Measurements from ENCODE around the gene CLCN4.

The CLCN4 gene

GRCh38 chrX:10156199-10157031 is at the start of gene CLCN4:
Gene CLCN4 (plus strand): TSS chrX:10156975. CDS start chrX:10185033, 28,058 bp downstream.
- FAIRE-seq, result no peak

GRCh38 chrX:10107483-10107882 is 49.3 kb upstream of the CLCN4 start:
- FAIRE-seq, result no peak

- no peak for FAIRE-seq
These were observed 48.5 kb upstream of the CLCN4 start for GRCh38 chrX:10108288-10108687.

- FAIRE-seq, result no peak
These were observed 47.1 kb upstream of the CLCN4 start for GRCh38 chrX:10109695-10110094.

- no peak for FAIRE-seq
These were observed 46.3 kb upstream of the CLCN4 start for GRCh38 chrX:10110316-10110935.

GRCh38 chrX:10110984-10111363 is 45.8 kb upstream of the CLCN4 start:
- FAIRE-seq, result no peak

GRCh38 chrX:10111364-10112148 is 45.2 kb upstream of the CLCN4 start:
- no peak for FAIRE-seq

GRCh38 chrX:10112510-10112909 is 44.3 kb upstream of the CLCN4 start:
- FAIRE-seq, result no peak

- no peak for FAIRE-seq
These were observed 41.7 kb upstream of the CLCN4 start for GRCh38 chrX:10115082-10115481.

GRCh38 chrX:10117301-10117700 is 39.5 kb upstream of the CLCN4 start:
- no peak for FAIRE-seq

- FAIRE-seq, result no peak
These were observed 38.9 kb upstream of the CLCN4 start for GRCh38 chrX:10117864-10118377.

- no peak for FAIRE-seq
These were observed 38.2 kb upstream of the CLCN4 start for GRCh38 chrX:10118530-10118929.

- peak; percentile 99 for FAIRE-seq
These were observed 37.3 kb upstream of the CLCN4 start for GRCh38 chrX:10119399-10119990.

- FAIRE-seq, result no peak
These were observed 36.4 kb upstream of the CLCN4 start for GRCh38 chrX:10120331-10120730.

GRCh38 chrX:10120828-10121227 is 35.9 kb upstream of the CLCN4 start:
- no peak for FAIRE-seq

- FAIRE-seq, result no peak
These were observed 35.0 kb upstream of the CLCN4 start for GRCh38 chrX:10121787-10122186.

GRCh38 chrX:10124506-10125247 is 32.1 kb upstream of the CLCN4 start:
- no peak for FAIRE-seq

- FAIRE-seq, result no peak
These were observed 31.5 kb upstream of the CLCN4 start for GRCh38 chrX:10125248-10125615.

GRCh38 chrX:10126044-10126443 is 30.7 kb upstream of the CLCN4 start:
- no peak for FAIRE-seq

- no peak for FAIRE-seq
These were observed 29.9 kb upstream of the CLCN4 start for GRCh38 chrX:10126834-10127233.

- FAIRE-seq, result no peak
These were observed 28.4 kb upstream of the CLCN4 start for GRCh38 chrX:10128386-10128785.

- no peak for FAIRE-seq
These were observed 27.5 kb upstream of the CLCN4 start for GRCh38 chrX:10129229-10129628.
